ENCODE data around the gene MSLN.

Gene MSLN

DNA sequence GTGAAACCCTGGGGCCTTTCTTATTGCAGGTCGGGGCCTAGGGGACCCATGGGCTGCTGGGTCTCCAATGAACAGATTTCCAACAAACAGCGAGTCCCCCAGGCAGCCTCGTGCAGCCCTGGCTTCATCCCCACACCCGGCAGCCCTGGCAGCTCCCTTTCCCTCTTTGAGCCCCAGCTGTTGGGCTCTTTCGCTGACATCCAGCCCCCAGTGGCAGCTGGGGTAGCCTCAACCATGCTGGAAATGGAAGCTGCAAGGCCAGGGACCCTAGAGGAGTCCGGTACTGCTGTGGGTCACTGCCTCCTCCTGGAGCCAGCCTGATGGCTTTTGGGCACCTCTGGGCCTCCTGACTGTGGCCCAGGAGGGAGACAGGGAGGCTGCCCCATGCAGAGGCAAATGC is 21.7 kb downstream of the MSLN start:
- DNase-seq, result no peak
- intact Hi-C loops (cut with DNase I; ENCODE audit: low total_unique reads), result no loop called here
- H3K27me3 ChIP-seq, result peaks cover 0 to 63% of the 10 kb centered on the region in 2 donors
- no peak overlapping the region for H3K4me3 ChIP-seq
- peaks cover 0 to 9% (median 0%) of the 10 kb centered on the region in 3 donors for H3K36me3 ChIP-seq
- H3K27ac ChIP-seq, result no peak overlapping the region
- no peaks in the 10 kb centered on the region for H3K9me3 ChIP-seq
- TF ChIP-seq, protein P1, sequence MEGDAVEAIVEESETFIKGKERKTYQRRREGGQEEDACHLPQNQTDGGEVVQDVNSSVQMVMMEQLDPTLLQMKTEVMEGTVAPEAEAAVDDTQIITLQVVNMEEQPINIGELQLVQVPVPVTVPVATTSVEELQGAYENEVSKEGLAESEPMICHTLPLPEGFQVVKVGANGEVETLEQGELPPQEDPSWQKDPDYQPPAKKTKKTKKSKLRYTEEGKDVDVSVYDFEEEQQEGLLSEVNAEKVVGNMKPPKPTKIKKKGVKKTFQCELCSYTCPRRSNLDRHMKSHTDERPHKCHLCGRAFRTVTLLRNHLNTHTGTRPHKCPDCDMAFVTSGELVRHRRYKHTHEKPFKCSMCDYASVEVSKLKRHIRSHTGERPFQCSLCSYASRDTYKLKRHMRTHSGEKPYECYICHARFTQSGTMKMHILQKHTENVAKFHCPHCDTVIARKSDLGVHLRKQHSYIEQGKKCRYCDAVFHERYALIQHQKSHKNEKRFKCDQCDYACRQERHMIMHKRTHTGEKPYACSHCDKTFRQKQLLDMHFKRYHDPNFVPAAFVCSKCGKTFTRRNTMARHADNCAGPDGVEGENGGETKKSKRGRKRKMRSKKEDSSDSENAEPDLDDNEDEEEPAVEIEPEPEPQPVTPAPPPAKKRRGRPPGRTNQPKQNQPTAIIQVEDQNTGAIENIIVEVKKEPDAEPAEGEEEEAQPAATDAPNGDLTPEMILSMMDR (IDR thresholded peaks at IDR 0.05), result no peak
- H3K4me1 ChIP-seq, result peaks cover 0 to 30% (median 5%) of the 10 kb centered on the region in 4 donors

GRCh38 chr16:782766-783403 is 22.4 kb downstream of the MSLN start:
- no peak for DNase-seq
- intact Hi-C loops (cut with DNase I; ENCODE audit: low total_unique reads), result no loop called here
- H3K27ac ChIP-seq, result no peak overlapping the region
- no peaks in the 10 kb centered on the region for H3K9me3 ChIP-seq
- H3K36me3 ChIP-seq, result peaks cover 0 to 9% (median 0%) of the 10 kb centered on the region in 3 donors
- peaks cover 0 to 37% (median 11%) of the 10 kb centered on the region in 4 donors for H3K4me1 ChIP-seq
- no peak overlapping the region for H3K4me3 ChIP-seq
- H3K27me3 ChIP-seq, result peaks cover 0 to 62% of the 10 kb centered on the region in 2 donors
- TF ChIP-seq, protein P1 (IDR thresholded peaks at IDR 0.05), result no peak

- Histone ChIP-seq H3K4me3 (no peak overlapping the region), H3K4me1 (peaks cover 0 to 38% (median 11%) of the 10 kb centered on the region in 4 donors), H3K36me3 (peaks cover 0 to 9% (median 0%) of the 10 kb centered on the region in 3 donors), H3K9me3 (no peaks in the 10 kb centered on the region), H3K27ac (no peak overlapping the region), H3K27me3 (peaks cover 0 to 55% of the 10 kb centered on the region in 2 donors)
- intact Hi-C loops (cut with DNase I; ENCODE audit: low total_unique reads), result no loop called here
- no peak for DNase-seq
- TF ChIP-seq, protein P1 (IDR thresholded peaks at IDR 0.05), result no peak
Measured at GRCh38 chr16:783404-784161, 23.0 kb downstream of the MSLN start.

- H3K36me3 ChIP-seq, result peaks cover 0 to 9% (median 0%) of the 10 kb centered on the region in 3 donors
- peaks cover 0 to 47% (median 19%) of the 10 kb centered on the region in 4 donors for H3K4me1 ChIP-seq
- intact Hi-C loops (cut with DNase I; ENCODE audit: low total_unique reads), result no loop called here
- DNase-seq, result no peak
- no peak overlapping the region for H3K27ac ChIP-seq
- no peaks in the 10 kb centered on the region for H3K9me3 ChIP-seq
- TF ChIP-seq, protein P1 (IDR thresholded peaks at IDR 0.05), result no peak
- peaks cover 0 to 47% of the 10 kb centered on the region in 2 donors for H3K27me3 ChIP-seq
- H3K4me3 ChIP-seq, result no peak overlapping the region
Measured at GRCh38 chr16:784431-784830, 23.9 kb downstream of the MSLN start.

DNA sequence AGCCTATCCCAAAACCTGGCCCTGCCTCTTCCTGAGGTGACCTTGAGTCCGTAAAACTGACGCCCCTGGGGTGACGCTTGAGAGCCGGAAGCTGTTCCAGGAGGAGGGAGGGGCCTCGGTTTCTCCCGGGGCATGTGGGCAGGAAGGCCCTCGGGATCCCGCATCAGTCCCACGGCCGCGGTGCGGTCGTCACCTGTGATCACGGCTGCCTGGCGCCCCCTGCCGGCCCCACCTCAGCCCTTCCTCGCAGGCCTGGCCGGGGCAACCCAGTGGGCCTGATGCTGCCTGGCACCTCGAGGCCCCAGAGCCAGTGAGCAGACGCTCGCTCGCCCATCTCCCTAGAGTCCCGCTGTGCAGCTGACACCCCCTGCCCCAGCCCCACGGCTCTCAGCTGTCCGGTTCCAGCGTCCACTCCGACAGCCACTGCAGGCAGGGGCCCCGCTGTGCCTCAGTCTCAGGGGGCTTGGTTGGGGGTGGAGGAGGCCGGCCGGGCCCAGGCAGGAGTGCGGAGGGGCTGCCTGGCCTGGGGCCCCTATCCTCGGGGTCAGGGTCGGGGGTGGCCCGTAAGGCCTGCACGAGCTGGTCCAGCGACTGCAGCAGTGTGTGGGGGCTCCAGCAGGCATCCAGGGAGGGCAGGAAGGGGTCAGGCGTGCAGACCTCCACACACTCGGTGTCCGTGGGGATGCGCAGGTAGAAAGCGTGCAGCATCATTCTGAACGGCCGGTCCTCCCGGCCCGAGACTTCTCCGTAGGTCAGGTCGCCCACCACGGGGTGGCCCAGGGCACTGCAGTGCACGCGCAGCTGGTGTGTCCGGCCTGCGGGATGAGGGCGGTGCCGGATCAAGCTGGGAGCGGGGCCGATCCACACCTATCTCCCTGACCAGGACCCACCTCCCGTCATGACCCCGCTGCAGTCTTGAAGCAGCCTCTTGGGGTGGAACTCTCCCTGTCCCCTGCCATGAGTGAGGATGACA is 25.3 kb downstream of the MSLN start:
- intact Hi-C loops (cut with DNase I; ENCODE audit: low total_unique reads), result loop anchor here (2.0 kb wide), 1 partner anchor 73 kb away; no protein-coding TSS in a partner anchor
- Histone ChIP-seq H3K36me3 (peaks cover 0 to 9% (median 0%) of the 10 kb centered on the region in 3 donors), H3K9me3 (no peaks in the 10 kb centered on the region), H3K27ac (no peak overlapping the region), H3K27me3 (peaks cover 0 to 33% of the 10 kb centered on the region in 2 donors), H3K4me3 (no peak overlapping the region), H3K4me1 (peaks cover 0 to 49% (median 21%) of the 10 kb centered on the region in 4 donors)
- TF ChIP-seq, protein P1 (IDR thresholded peaks at IDR 0.05), result peak; percentile 55 to 60
- DNase-seq, result peak in 1 of 2 donors; percentile 38

Measured in tibial artery (tissue), 4 donors.